UCSD-AML1 (cell line): ENCODE measurements around the gene LSM12.
"Not testable (repeated sequence)": the region's sequence is repeated elsewhere in the genome, so short reads cannot be mapped to it uniquely, and the experiment has no call there.

Source experiments
- DNase-seq: peaks from one replicate; lab custom pipeline; 2025; ENCODE audit not compliant: unreplicated experiment; lab: John Stamatoyannopoulos, UW

LSM12 gene

DNA sequence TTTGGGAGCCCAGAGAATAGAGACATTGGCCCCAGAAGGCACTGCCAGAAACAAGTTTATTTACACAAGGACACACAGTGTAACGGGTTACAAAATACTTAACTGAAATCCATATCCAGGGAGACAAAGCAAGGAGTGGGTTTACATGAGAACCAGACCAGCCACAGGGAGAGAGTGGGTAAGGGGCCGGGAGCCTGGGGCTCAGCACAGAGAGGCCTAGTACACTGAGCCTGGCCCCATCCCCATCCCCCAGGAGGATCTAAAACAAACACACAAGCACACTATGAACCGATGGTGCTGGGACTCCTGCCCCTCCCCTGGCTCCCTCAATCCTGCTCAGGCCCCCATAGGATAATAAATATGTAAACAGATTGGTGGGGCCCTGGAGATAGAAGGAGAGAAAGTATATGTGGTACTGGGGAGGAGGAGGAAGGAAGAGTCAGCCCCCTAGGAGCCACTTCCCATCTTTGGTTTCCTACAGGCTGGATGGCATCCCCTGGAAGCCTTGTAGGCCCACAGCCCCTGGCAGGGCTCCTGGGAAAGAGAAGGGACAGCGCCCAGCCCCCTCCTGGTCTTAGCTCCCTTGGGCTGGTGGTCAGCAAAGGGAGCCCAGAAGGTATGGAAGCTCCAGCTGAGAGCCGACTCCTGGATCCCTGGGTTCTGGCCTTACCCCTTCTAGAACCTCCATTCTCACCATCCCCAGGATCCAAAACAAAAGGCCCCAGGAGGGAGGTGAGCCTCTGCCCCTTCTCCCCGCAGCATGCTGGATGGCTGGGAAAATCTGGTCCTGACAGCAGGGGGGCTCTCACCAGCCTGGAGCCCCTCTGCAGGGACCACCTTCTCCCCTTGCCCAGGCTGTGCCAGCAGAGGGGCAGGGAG, 10.5 kb upstream of the LSM12 start:
- no peak for DNase-seq

GRCh38 chr17:44075598-44076293, 9.3 kb upstream of the LSM12 start:
- DNase-seq: no peak

GRCh38 chr17:44074911-44075285, 8.4 kb upstream of the LSM12 start:
- DNase-seq: no peak

DNA sequence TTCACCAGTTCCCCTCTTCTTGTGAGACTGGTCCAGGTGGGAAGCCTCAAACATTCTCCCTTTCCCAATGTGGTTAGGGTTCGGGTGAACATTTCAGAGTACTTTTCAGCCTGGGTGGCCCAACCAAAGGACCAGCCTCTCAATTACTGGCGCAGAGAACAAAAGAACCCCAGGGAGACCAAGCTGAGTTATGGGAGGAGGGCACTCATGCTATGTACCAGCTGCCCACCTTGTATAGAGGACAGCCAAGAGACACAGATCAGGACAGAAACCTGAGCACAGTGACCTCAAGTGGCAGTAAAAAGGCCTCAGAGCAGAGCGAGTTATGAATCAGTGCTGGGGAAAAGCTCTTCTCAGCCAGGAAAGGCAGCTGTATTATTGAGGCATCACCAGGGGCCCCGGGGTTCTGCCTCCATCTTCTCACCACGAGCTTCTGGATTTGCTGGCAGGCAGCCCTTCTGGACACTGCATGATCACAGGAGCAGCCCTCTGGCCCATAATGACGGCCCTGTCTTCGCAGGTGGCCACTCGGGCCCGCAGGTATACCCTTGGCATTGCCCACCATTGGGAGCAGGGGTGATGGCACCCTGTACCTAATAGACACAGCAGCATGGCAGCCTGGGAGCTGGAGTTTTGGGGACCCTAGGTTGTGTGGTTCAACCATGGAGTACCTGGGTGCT, 7.9 kb upstream of the LSM12 start:
- no peak for DNase-seq

GRCh38 chr17:44071772-44072171, 5.3 kb upstream of the LSM12 start:
- no peak for DNase-seq

DNA sequence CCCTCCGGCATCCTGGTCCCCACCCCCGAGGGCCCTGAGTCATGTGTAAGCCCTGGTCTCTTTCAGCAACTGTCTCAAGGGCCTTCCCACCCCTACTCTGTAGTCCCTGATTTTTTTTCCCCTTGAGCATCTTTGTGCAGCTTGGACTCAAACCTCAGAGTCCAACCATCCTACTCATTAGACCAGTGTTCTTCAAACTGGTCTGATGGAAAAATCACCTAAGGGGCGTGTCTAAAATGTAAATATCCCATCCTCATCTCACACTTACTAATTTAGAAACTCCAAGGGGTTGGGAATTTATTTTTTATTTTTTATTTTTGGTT, 4.7 kb upstream of the LSM12 start:
- DNase-seq: no peak

- DNase-seq: peak; percentile 95
These were observed 4.2 kb upstream of the LSM12 start, which contains the start of gene G6PC3 for GRCh38 chr17:44070455-44071197. G6PC3 (plus strand) TSS chr17:44070735; CDS start chr17:44070966, 231 bp downstream.

- DNase-seq: no peak
These were observed 3.5 kb upstream of the LSM12 start for GRCh38 chr17:44069974-44070454.

DNA sequence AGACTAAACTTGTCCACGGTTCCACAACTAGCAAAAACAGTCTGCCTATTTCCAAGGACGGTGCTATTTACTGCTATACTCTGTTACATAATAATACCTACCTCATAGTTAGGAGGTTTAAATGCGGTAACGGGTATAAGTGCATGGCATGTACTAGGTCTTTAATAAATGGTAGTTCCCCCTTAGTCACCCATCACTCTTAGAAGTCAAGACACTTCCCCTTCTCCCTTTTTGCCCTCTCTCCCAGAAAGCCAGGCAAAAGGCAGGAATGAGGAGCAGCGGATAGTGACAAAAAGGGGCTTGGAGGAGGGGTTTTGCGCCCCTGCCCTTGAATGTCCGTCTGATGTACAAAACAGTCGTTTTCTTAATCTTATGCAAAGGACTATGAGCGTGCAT, 1.1 kb upstream of the LSM12 start:
- DNase-seq: no peak

GRCh38 chr17:44065668-44066203, 735 bp downstream of the LSM12 start:
- DNase-seq: no peak

GRCh38 chr17:44063704-44064639, 2.5 kb downstream of the LSM12 start:
- DNase-seq: no peak

- no peak for DNase-seq
These were observed 3.6 kb downstream of the LSM12 start for GRCh38 chr17:44062871-44063270.

GRCh38 chr17:44061446-44061845, 5.0 kb downstream of the LSM12 start:
- no peak for DNase-seq

DNA sequence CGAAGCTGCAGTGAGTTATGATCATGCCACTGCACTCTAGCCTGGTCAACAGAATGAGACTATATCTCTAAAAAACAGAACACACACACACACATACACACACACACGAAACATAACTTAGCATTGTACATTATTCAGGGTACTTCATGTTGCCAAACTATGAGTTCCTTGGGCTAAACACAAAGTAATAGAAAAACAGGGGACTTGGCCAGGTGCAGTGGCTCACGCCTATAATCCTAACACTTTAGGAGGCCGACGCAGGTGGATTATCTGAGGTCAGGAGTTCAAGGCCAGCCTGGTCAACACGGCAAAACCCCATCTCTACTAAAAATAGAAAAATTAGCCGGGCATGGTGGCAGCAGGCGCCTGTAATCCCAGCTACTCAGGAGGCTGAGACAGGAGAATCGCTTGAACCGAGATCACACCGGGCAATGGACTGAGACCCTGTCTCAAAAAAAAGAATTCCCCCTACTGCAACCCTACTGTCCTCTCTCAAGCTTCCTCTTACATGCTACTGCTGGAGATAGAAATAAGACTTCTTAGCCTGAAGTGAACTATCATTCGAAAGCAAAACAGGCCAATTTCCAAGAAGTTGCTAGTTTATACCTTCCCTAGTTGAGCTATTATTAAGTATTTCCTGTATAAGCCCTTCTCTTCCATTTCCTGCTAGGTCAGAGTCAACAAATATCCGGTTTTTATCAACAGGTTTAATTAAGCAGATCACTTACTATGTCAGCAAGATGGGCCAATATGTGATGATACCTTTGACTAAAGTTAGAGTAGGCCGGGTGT, 7.2 kb downstream of the LSM12 start:
- no peak for DNase-seq

- no peak for DNase-seq
These were observed 13.2 kb downstream of the LSM12 start for GRCh38 chr17:44053125-44053872.

DNA sequence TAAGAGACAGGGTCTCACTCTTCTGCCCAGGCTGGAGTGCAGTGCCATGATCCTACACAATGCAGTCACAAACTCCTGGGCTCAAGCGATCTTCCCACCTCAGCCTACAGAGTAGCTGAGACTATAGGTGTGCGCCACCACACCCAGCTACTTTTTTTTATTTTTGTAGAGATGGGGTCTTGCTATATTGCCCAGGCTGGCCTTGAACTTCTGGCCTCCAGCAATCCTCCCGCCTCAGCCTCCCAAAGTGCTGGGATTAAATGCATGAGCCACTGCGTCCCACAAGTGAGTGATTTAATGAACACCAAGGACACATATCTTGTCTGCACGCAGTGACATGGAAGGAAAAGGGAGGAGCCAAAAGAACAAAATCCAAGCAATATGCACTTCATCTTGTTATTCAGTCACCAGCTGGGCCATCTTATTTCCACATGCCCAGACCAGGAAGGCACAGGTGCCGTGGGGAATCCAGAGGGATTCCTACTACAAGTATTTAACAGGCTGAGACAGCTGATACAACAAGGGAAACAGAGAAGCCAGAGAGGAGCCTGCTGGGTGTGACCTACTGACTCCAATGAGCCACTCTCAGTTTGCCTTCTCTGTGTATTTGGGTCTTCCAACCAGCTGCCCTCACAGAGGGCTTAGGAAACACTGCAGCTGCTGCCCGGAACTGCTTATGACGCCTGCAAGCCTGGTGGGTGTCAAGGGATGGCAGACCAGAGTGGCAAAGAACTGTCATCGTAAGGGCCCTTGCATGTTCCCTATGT, 17.0 kb downstream of the LSM12 start:
- DNase-seq: no peak

GRCh38 chr17:44046893-44047292, 19.6 kb downstream of the LSM12 start:
- not testable (repeated sequence) for DNase-seq
